Psoas muscle (tissue), 8 donors: ENCODE data around the gene HINFP. TPM values are rescaled to one million over a fixed set of nuclear protein-coding genes. Genes with fewer than 3 reads are reported as not detected.

Experiments used
- ATAC-seq, 4 donors: fragments of 200-7000 bp; cut with Tn5 transposase; one replicate each; pipeline ENCODE4 v1.9.1; 2020; ENCODE audit warnings: moderate library complexity in 3 of 4, mild to moderate bottlenecking in 2 of 4
- DNase-seq, 2 donors: peaks; one replicate each; pipeline ENCODE4 v3.0.0-alpha.2; 2020
- H3K27ac ChIP-seq: fragments of 200-600 bp; one replicate; pipeline ENCODE4 v1.8.0; 2022
- H3K27me3 ChIP-seq, 3 donors: fragments of 200-600 bp in 1 of 3; one replicate each; pipeline versions ENCODE4 v1.6.1 to v1.8.0; 2013 to 2022; ENCODE audit warnings: low read length in 2 of 3, mild to moderate bottlenecking in 2 of 3, moderate library complexity in 1 of 3; ENCODE audit not compliant: insufficient read depth in 3 of 3
- H3K36me3 ChIP-seq, 2 donors: fragments of 200-600 bp in 1 of 2; one replicate each; pipeline versions ENCODE4 v1.6.1 to v1.8.0; 2013 to 2022; ENCODE audit warnings: low read depth in 1 of 2, mild to moderate bottlenecking in 1 of 2, moderate library complexity in 1 of 2; ENCODE audit not compliant: insufficient read depth in 1 of 2
- H3K4me1 ChIP-seq: fragments of 200-600 bp; one replicate; pipeline ENCODE4 v1.8.0; 2022
- H3K4me3 ChIP-seq: fragments of 200-600 bp; one replicate; pipeline ENCODE4 v1.8.0; 2022; ENCODE audit warnings: mild to moderate bottlenecking
- H3K9me3 ChIP-seq: fragments of 200-600 bp; one replicate; pipeline ENCODE4 v1.8.0; 2022
- CTCF ChIP-seq: fragments of 200-600 bp; IDR thresholded peaks from one replicate; pipeline ENCODE4 v1.8.0; 2022; ENCODE audit warnings: antibody characterized with exemption
- WGBS, 3 donors: extraction: QIAGEN DNeasy Blood & Tissue Kit; methylation state at CpG; one replicate each; pipeline versions ENCODE4 v1.1.6 to v1.1.7; 2013; 5-methylcytosine and 5-hydroxymethylcytosine counted together
- intact Hi-C, 2 donors: fragments of 100-400 bp; cut with DNase I; formaldehyde crosslinking; loops; one replicate each; pipeline versions ENCODE4 v1.11.0 to v1.14.2; 2022
- polyA plus RNA-seq, 3 donors: library from polyadenylated mRNA; stranded (reverse); fragments of 200-250 nt; gene quantifications; one replicate each; pipeline ENCODE4 v1.2.3, GENCODE V29; 2013
- total RNA-seq, 4 donors: library from RNA; stranded (reverse); fragmentation: NEBNext Ultra II Directional in 2 of 4; extraction: Animal tissue kit (Norgen Biotek cat#: 25700) in 2 of 4; gene quantifications; one replicate each; pipeline versions ENCODE4 v1.2.1 to v1.2.4, GENCODE V29; 2021 to 2023
- donor health status: healthy with polysubstance abuse.
- donor health status: DM: no; HTN: no; CAD: no; lungs with moderate emphysema.
- donor health status: Bipolar disorder and iron deficiency.
- donor health status: healthy.
- donor health status: DM: yes; HTN: yes; CAD: no.
- donor health status: DM: no; HTN: no; CAD: no.
- donor health status: DM: no; HTN: no; CAD: no.
- donor health status: DM: yes; HTN: yes; CAD: no.

Gene HINFP
- total and polyA plus RNA-seq, 7 donors: 8.3 to 20.6 (median 12.7) TPM

GRCh38 chr11:119152604-119153003, 31.2 kb downstream of the HINFP start:
- ATAC-seq (no peak), DNase-seq (no peak)
- Histone ChIP-seq H3K27ac (no peak overlapping the region), H3K9me3 (no peaks in the 10 kb centered on the region), H3K4me3 (no peak overlapping the region), H3K4me1 (peaks cover 9% of the 10 kb centered on the region), H3K36me3 (no peaks in the 10 kb centered on the region), H3K27me3 (peaks cover 0 to 10% (median 0%) of the 10 kb centered on the region in 3 donors)
- no peak for TF ChIP-seq CTCF
- intact Hi-C loops: no loop called here
- WGBS, 3 donors: 83 to 90% (median 88%) methylated on average over 4 of the region's 4 CpGs

GRCh38 chr11:119153049-119153818, 31.9 kb downstream of the HINFP start:
- Histone ChIP-seq H3K27ac (no peak overlapping the region), H3K4me3 (no peak overlapping the region), H3K4me1 (peaks cover 9% of the 10 kb centered on the region), H3K9me3 (no peaks in the 10 kb centered on the region), H3K36me3 (no peaks in the 10 kb centered on the region), H3K27me3 (peaks cover 0 to 10% (median 0%) of the 10 kb centered on the region in 3 donors)
- intact Hi-C loops: no loop called here
- TF ChIP-seq CTCF: no peak
- DNase-seq (no peak), ATAC-seq (no peak)
- WGBS, 3 donors: 78 to 80% (median 79%) methylated on average over 9 of the region's 9 CpGs

GRCh38 chr11:119154178-119154577, 32.8 kb downstream of the HINFP start:
- TF ChIP-seq CTCF: no peak

GRCh38 chr11:119155733-119156492, 34.5 kb downstream of the HINFP start:
- Histone ChIP-seq H3K4me3 (no peak overlapping the region), H3K4me1 (no peaks in the 10 kb centered on the region), H3K27ac (no peak overlapping the region), H3K27me3 (no peaks in the 10 kb centered on the region), H3K9me3 (no peaks in the 10 kb centered on the region), H3K36me3 (no peaks in the 10 kb centered on the region)
- no peak for DNase-seq
- WGBS, 3 donors: 37 to 45% (median 38%) methylated on average over 8 of the region's 8 CpGs
- ATAC-seq: peak in 2 of 4 donors; percentile 50 to 59
- no peak for TF ChIP-seq CTCF
- intact Hi-C loops: no loop called here

More at GRCh38 chr11:119154178-119154577, 32.8 kb downstream of the HINFP start:
- no peak for ATAC-seq
- H3K36me3 ChIP-seq: no peaks in the 10 kb centered on the region
- no peak overlapping the region for H3K27ac ChIP-seq
- no peaks in the 10 kb centered on the region for H3K9me3 ChIP-seq
- DNase-seq: no peak
- 85 to 94% (median 89%) methylated on average over 6 of the region's 6 CpGs for WGBS, 3 donors
- no peak overlapping the region for H3K4me3 ChIP-seq
- intact Hi-C loops: no loop called here
- H3K4me1 ChIP-seq: peaks cover 5% of the 10 kb centered on the region
- peaks cover 0 to 10% (median 0%) of the 10 kb centered on the region in 3 donors for H3K27me3 ChIP-seq
